Liver (tissue), 9 donors: ENCODE data around the gene CMBL. TPM values are rescaled to one million over a fixed set of nuclear protein-coding genes. Genes with fewer than 3 reads are reported as not detected.

ENCODE experiments used
- DNase-seq: peaks from one replicate; pipeline ENCODE4 v3.0.0-alpha.2; 2017; ENCODE audit warnings: low spot score
- H3K27ac ChIP-seq, 2 donors: one replicate each; pipeline ENCODE4 v1.7.0; 2013; ENCODE audit warnings: inconsistent platforms in 2 of 2, low read length in 2 of 2, control low read depth in 1 of 2, low read depth in 1 of 2, mild to moderate bottlenecking in 1 of 2
- H3K27me3 ChIP-seq, 4 donors: one replicate each; pipeline versions ENCODE4 v1.6.1 to v1.7.0; 2013; ENCODE audit warnings: low read length in 3 of 4, inconsistent platforms in 1 of 4, mild to moderate bottlenecking in 1 of 4, moderate library complexity in 1 of 4; ENCODE audit not compliant: control insufficient read depth in 4 of 4, insufficient read depth in 4 of 4
- H3K36me3 ChIP-seq, 4 donors: one replicate each; pipeline versions ENCODE4 v1.6.1 to v1.7.0; 2013; ENCODE audit warnings: low read length in 3 of 4, mild to moderate bottlenecking in 3 of 4, low read depth in 1 of 4, moderate library complexity in 1 of 4; ENCODE audit not compliant: control insufficient read depth in 4 of 4, insufficient read depth in 3 of 4
- H3K4me1 ChIP-seq, 4 donors: one replicate each; pipeline versions ENCODE4 v1.6.1 to v1.7.0; 2013; ENCODE audit warnings: low read length in 3 of 4, mild to moderate bottlenecking in 3 of 4, moderate library complexity in 1 of 4; ENCODE audit not compliant: control insufficient read depth in 4 of 4, insufficient read depth in 4 of 4
- H3K4me3 ChIP-seq, 3 donors: one replicate each; pipeline versions ENCODE4 v1.6.1 to v1.7.0; 2013; ENCODE audit warnings: low read length in 3 of 3, control low read depth in 1 of 3, low read depth in 1 of 3, mild to moderate bottlenecking in 1 of 3
- H3K9ac ChIP-seq, 2 donors: one replicate each; pipeline ENCODE4 v1.7.0; 2013; ENCODE audit warnings: low read length in 2 of 2, mild to moderate bottlenecking in 2 of 2, moderate library complexity in 2 of 2, control low read depth in 1 of 2, low read depth in 1 of 2
- H3K9me3 ChIP-seq, 4 donors: one replicate each; pipeline versions ENCODE4 v1.6.1 to v1.7.0; 2013; ENCODE audit warnings: low read length in 3 of 4; ENCODE audit not compliant: control insufficient read depth in 4 of 4
- EGR1 ChIP-seq, 2 donors: IDR thresholded peaks; 2 replicates each; pipeline ENCODE4 v1.6.1; 2016 to 2018; ENCODE audit warnings: antibody characterized with exemption in 2 of 2, low read depth in 2 of 2
- FOXA1 ChIP-seq: IDR thresholded peaks from 2 replicates; pipeline ENCODE4 v1.6.1; 2016; ENCODE audit warnings: antibody characterized with exemption
- FOXA2 ChIP-seq: IDR thresholded peaks from 2 replicates; pipeline ENCODE4 v1.6.1; 2016; ENCODE audit warnings: antibody characterized with exemption
- GABPA ChIP-seq, 2 donors: IDR thresholded peaks in 1 of 2; conservative IDR thresholded peaks in 1 of 2; 2 replicates each; pipeline ENCODE4 v1.6.1; 2016; ENCODE audit warnings: antibody characterized with exemption in 2 of 2, mild to moderate bottlenecking in 1 of 2, moderate library complexity in 1 of 2
- HNF4A ChIP-seq, 2 donors: conservative IDR thresholded peaks; 2 replicates each; pipeline ENCODE4 v1.6.1; 2016; ENCODE audit warnings: antibody characterized with exemption in 2 of 2, mild to moderate bottlenecking in 2 of 2
- HNF4G ChIP-seq: IDR thresholded peaks from 2 replicates; pipeline ENCODE4 v1.6.1; 2016; ENCODE audit warnings: antibody characterized with exemption
- NR2F2 ChIP-seq: IDR thresholded peaks from 2 replicates; pipeline ENCODE4 v1.6.1; 2016; ENCODE audit warnings: antibody characterized with exemption
- RAD21 ChIP-seq, 2 donors: IDR thresholded peaks; 2 replicates each; pipeline ENCODE4 v1.6.1; 2016; ENCODE audit warnings: antibody characterized with exemption in 2 of 2, mild to moderate bottlenecking in 2 of 2
- RXRA ChIP-seq, 2 donors: IDR thresholded peaks; 2 replicates each; pipeline ENCODE4 v1.6.1; 2017 to 2018; ENCODE audit warnings: antibody characterized with exemption in 2 of 2, mild to moderate bottlenecking in 1 of 2
- SP1 ChIP-seq: IDR thresholded peaks from 2 replicates; pipeline ENCODE4 v1.6.1; 2018; ENCODE audit warnings: antibody characterized with exemption, mild to moderate bottlenecking
- TAF1 ChIP-seq: conservative IDR thresholded peaks from 2 replicates; pipeline ENCODE4 v1.6.1; 2016; ENCODE audit warnings: antibody characterized with exemption, mild to moderate bottlenecking
- YY1 ChIP-seq: IDR thresholded peaks from 2 replicates; pipeline ENCODE4 v1.6.1; 2016; ENCODE audit warnings: antibody characterized with exemption, mild to moderate bottlenecking
- WGBS: extraction: QIAGEN DNeasy Blood & Tissue Kit; methylation state at CpG from one replicate; pipeline ENCODE4 v1.1.7; 2013; 5-methylcytosine and 5-hydroxymethylcytosine counted together
- polyA plus RNA-seq, 2 donors: library from polyadenylated mRNA; stranded (reverse) in 1 of 2; unstranded in 1 of 2; fragments of 200-250 nt in 1 of 2; fragments of >200 nt in 1 of 2; fragmentation: Nextera tagmentation in 1 of 2; extraction: Ambion mirVana in 1 of 2; gene quantifications; one replicate each; pipeline versions ENCODE4 v1.2.1 to v1.2.3, GENCODE V29; 2013 to 2015
- total RNA-seq, 2 donors: library from RNA; depleted of rRNA; stranded (reverse); fragments of >200 nt; gene quantifications; one replicate each; pipeline ENCODE4 v1.2.3, GENCODE V29; 2014
- TF ChIP-seq, protein P1 (sequence below): IDR thresholded peaks from 2 replicates; pipeline ENCODE4 v1.6.1; 2016; ENCODE audit warnings: antibody characterized with exemption
- TF ChIP-seq, protein P2 (sequence below): fragments of 150-350 bp; IDR thresholded peaks from 2 replicates; pipeline ENCODE4 v1.5.1; 2017; ENCODE audit warnings: improper control_type of control experiment, low read depth, low read length; ENCODE audit not compliant: missing input control
- TF ChIP-seq, protein P3 (sequence below): IDR thresholded peaks from 2 replicates; pipeline ENCODE4 v1.6.1; 2016; ENCODE audit warnings: antibody characterized with exemption
- TF ChIP-seq, protein P4 (sequence below): IDR thresholded peaks from 2 replicates; pipeline ENCODE4 v1.6.1; 2016; ENCODE audit warnings: antibody characterized with exemption
- TF ChIP-seq, protein P5 (sequence below): IDR thresholded peaks from 2 replicates; pipeline ENCODE4 v1.6.1; 2016; ENCODE audit warnings: antibody characterized with exemption, mild to moderate bottlenecking
- donor health status: healthy.
- donor health status: healthy.
- donor health status: healthy.
- donor health status: healthy.
- donor health status: healthy.

CMBL gene
- total and polyA plus RNA-seq, 4 donors = 6.8 to 56.1 (median 41.7) TPM

DNA sequence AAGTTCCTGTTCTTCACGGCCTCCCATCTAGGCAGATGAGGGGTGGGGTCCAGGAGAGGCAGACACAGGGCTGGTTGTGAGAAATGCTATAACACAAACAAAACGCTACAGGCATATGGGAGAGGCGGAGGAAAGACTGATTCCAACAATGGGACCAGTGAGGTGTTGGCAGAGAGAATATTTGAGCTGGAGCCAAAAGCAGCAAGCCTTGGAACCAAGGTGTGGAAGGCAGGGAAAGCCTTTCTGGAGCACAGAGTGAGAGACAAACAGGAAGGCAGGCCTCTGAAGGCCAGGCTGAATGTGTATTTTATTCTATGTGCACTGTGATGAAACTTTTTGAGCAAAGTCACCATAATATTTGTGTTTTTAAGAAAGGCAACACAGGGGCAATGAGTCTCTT lies 60.9 kb downstream of the CMBL start:
- Histone ChIP-seq H3K4me3 (no peak overlapping the region), H3K27ac (no peak overlapping the region), H3K36me3 (no peaks in the 10 kb centered on the region), H3K27me3 (no peaks in the 10 kb centered on the region), H3K9me3 (no peaks in the 10 kb centered on the region), H3K9ac (no peak overlapping the region), H3K4me1 (peaks cover 5 to 22% (median 17%) of the 10 kb centered on the region in 4 donors)
- 91% methylated on average over 3 of the region's 3 CpGs for WGBS
- no peak for TF ChIP-seq GABPA (IDR thresholded peaks at IDR 0.05 in 1 of 2, conservative IDR thresholded peaks at IDR 0.05 in 1 of 2)
- TF ChIP-seq YY1 = no peak
- TF ChIP-seq, protein P1, sequence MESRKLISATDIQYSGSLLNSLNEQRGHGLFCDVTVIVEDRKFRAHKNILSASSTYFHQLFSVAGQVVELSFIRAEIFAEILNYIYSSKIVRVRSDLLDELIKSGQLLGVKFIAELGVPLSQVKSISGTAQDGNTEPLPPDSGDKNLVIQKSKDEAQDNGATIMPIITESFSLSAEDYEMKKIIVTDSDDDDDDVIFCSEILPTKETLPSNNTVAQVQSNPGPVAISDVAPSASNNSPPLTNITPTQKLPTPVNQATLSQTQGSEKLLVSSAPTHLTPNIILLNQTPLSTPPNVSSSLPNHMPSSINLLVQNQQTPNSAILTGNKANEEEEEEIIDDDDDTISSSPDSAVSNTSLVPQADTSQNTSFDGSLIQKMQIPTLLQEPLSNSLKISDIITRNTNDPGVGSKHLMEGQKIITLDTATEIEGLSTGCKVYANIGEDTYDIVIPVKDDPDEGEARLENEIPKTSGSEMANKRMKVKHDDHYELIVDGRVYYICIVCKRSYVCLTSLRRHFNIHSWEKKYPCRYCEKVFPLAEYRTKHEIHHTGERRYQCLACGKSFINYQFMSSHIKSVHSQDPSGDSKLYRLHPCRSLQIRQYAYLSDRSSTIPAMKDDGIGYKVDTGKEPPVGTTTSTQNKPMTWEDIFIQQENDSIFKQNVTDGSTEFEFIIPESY = no peak
- no peak for TF ChIP-seq NR2F2
- TF ChIP-seq, protein P2, sequence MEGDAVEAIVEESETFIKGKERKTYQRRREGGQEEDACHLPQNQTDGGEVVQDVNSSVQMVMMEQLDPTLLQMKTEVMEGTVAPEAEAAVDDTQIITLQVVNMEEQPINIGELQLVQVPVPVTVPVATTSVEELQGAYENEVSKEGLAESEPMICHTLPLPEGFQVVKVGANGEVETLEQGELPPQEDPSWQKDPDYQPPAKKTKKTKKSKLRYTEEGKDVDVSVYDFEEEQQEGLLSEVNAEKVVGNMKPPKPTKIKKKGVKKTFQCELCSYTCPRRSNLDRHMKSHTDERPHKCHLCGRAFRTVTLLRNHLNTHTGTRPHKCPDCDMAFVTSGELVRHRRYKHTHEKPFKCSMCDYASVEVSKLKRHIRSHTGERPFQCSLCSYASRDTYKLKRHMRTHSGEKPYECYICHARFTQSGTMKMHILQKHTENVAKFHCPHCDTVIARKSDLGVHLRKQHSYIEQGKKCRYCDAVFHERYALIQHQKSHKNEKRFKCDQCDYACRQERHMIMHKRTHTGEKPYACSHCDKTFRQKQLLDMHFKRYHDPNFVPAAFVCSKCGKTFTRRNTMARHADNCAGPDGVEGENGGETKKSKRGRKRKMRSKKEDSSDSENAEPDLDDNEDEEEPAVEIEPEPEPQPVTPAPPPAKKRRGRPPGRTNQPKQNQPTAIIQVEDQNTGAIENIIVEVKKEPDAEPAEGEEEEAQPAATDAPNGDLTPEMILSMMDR = no peak
- no peak for TF ChIP-seq FOXA1
- TF ChIP-seq, protein P3, sequence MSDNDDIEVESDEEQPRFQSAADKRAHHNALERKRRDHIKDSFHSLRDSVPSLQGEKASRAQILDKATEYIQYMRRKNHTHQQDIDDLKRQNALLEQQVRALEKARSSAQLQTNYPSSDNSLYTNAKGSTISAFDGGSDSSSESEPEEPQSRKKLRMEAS = no peak
- no peak for TF ChIP-seq HNF4A (conservative IDR thresholded peaks at IDR 0.05)
- TF ChIP-seq RAD21 (IDR thresholded peaks at IDR 0.05) = no peak
- TF ChIP-seq RXRA (IDR thresholded peaks at IDR 0.05) = no peak
- TF ChIP-seq TAF1 = no peak
- TF ChIP-seq EGR1 (IDR thresholded peaks at IDR 0.05; ENCODE audit: low read depth in 2 of 2) = no peak
- no peak for TF ChIP-seq SP1
- TF ChIP-seq FOXA2 = no peak
- no peak for TF ChIP-seq HNF4G
- TF ChIP-seq, protein P4, sequence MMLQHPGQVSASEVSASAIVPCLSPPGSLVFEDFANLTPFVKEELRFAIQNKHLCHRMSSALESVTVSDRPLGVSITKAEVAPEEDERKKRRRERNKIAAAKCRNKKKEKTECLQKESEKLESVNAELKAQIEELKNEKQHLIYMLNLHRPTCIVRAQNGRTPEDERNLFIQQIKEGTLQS = no peak
- TF ChIP-seq, protein P5, sequence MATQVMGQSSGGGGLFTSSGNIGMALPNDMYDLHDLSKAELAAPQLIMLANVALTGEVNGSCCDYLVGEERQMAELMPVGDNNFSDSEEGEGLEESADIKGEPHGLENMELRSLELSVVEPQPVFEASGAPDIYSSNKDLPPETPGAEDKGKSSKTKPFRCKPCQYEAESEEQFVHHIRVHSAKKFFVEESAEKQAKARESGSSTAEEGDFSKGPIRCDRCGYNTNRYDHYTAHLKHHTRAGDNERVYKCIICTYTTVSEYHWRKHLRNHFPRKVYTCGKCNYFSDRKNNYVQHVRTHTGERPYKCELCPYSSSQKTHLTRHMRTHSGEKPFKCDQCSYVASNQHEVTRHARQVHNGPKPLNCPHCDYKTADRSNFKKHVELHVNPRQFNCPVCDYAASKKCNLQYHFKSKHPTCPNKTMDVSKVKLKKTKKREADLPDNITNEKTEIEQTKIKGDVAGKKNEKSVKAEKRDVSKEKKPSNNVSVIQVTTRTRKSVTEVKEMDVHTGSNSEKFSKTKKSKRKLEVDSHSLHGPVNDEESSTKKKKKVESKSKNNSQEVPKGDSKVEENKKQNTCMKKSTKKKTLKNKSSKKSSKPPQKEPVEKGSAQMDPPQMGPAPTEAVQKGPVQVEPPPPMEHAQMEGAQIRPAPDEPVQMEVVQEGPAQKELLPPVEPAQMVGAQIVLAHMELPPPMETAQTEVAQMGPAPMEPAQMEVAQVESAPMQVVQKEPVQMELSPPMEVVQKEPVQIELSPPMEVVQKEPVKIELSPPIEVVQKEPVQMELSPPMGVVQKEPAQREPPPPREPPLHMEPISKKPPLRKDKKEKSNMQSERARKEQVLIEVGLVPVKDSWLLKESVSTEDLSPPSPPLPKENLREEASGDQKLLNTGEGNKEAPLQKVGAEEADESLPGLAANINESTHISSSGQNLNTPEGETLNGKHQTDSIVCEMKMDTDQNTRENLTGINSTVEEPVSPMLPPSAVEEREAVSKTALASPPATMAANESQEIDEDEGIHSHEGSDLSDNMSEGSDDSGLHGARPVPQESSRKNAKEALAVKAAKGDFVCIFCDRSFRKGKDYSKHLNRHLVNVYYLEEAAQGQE = no peak
- no peak for DNase-seq
